ENCODE data around the gene CLSTN2. TPM values are rescaled to one million over a fixed set of nuclear protein-coding genes. Genes with fewer than 3 reads are reported as not detected.

Gene CLSTN2
- total RNA-seq, 1 experiment from 2014 or later, result not detected

GRCh38 chr3:140152851-140153639 is 218.1 kb downstream of the CLSTN2 start:
- H3K79me2 ChIP-seq (ENCODE audit: low read depth), result no peaks in the 10 kb centered on the region
- H3K4me1 ChIP-seq (replicated peaks; ENCODE audit: insufficient read depth), result no peaks in the 10 kb centered on the region
- H2AFZ ChIP-seq, result no peak overlapping the region
- no peak for DNase-seq
- intact Hi-C loops (cut with micrococcal nuclease; ENCODE audit: unreplicated experiment), result no loop called here
- no peaks in the 10 kb centered on the region for H3K27me3 ChIP-seq (ENCODE audit: insufficient read depth, low read depth)
- no peak overlapping the region for H3K4me2 ChIP-seq
- H3K36me3 ChIP-seq (ENCODE audit: low read depth), result no peaks in the 10 kb centered on the region
- no TSS peak for BruUV-seq (replicated peaks)
- H3K9me3 ChIP-seq (ENCODE audit: insufficient read depth, low read depth), result no peaks in the 10 kb centered on the region
- TF ChIP-seq CTCF (conservative IDR thresholded peaks at IDR 0.05) (no peak), EZH2 (IDR thresholded peaks at IDR 0.05; ENCODE audit: low read depth) (no peak)
- H3K27ac ChIP-seq, result no peak overlapping the region
- H3F3A ChIP-seq (ENCODE audit: insufficient read depth, low read depth), result no peaks in the 10 kb centered on the region
- no peaks in the 10 kb centered on the region for H3K9me2 ChIP-seq (ENCODE audit: insufficient read depth)
- H3K4me3 ChIP-seq, result no peak overlapping the region
- ChIA-PET POLR2A (ENCODE audit: unreplicated experiment) (no interaction called here), CTCF (no interaction called here)
- no peaks in the 10 kb centered on the region for H4K20me1 ChIP-seq (ENCODE audit: insufficient read depth)

- TF ChIP-seq EZH2 (IDR thresholded peaks at IDR 0.05; ENCODE audit: low read depth) (no peak), CTCF (conservative IDR thresholded peaks at IDR 0.05) (no peak)
- no peaks in the 10 kb centered on the region for H3K9me3 ChIP-seq (ENCODE audit: insufficient read depth, low read depth)
- POLR2A ChIA-PET (ENCODE audit: unreplicated experiment), result no interaction called here
- no peak overlapping the region for H2AFZ ChIP-seq
- H3K27me3 ChIP-seq (ENCODE audit: insufficient read depth, low read depth), result no peaks in the 10 kb centered on the region
- H3F3A ChIP-seq (ENCODE audit: insufficient read depth, low read depth), result no peaks in the 10 kb centered on the region
- no peaks in the 10 kb centered on the region for H3K9me2 ChIP-seq (ENCODE audit: insufficient read depth)
- no peaks in the 10 kb centered on the region for H3K36me3 ChIP-seq (ENCODE audit: low read depth)
- BruUV-seq (replicated peaks), result no TSS peak
- no peaks in the 10 kb centered on the region for H4K20me1 ChIP-seq (ENCODE audit: insufficient read depth)
- H3K4me2 ChIP-seq, result no peak overlapping the region
- intact Hi-C loops (cut with micrococcal nuclease; ENCODE audit: unreplicated experiment), result no loop called here
- CTCF ChIA-PET, result no interaction called here
- no peak overlapping the region for H3K4me3 ChIP-seq
- H3K27ac ChIP-seq, result no peak overlapping the region
- DNase-seq, result no peak
- no peaks in the 10 kb centered on the region for H3K79me2 ChIP-seq (ENCODE audit: low read depth)
- no peaks in the 10 kb centered on the region for H3K4me1 ChIP-seq (replicated peaks; ENCODE audit: insufficient read depth)
Observed at GRCh38 chr3:140153736-140154135, 218.8 kb downstream of the CLSTN2 start.

- BruUV-seq (replicated peaks), result no TSS peak
- Histone ChIP-seq H3K79me2 (ENCODE audit: low read depth) (no peaks in the 10 kb centered on the region), H3K4me2 (no peak overlapping the region), H4K20me1 (ENCODE audit: insufficient read depth) (no peaks in the 10 kb centered on the region), H3K27me3 (ENCODE audit: insufficient read depth, low read depth) (no peaks in the 10 kb centered on the region), H3K9me3 (ENCODE audit: insufficient read depth, low read depth) (no peaks in the 10 kb centered on the region), H3K4me3 (no peak overlapping the region), H2AFZ (no peak overlapping the region), H3K27ac (no peak overlapping the region), H3K9me2 (ENCODE audit: insufficient read depth) (no peaks in the 10 kb centered on the region), H3K36me3 (ENCODE audit: low read depth) (no peaks in the 10 kb centered on the region), H3K4me1 (replicated peaks; ENCODE audit: insufficient read depth) (no peaks in the 10 kb centered on the region), H3F3A (ENCODE audit: insufficient read depth, low read depth) (no peaks in the 10 kb centered on the region)
- intact Hi-C loops (cut with micrococcal nuclease; ENCODE audit: unreplicated experiment), result no loop called here
- ChIA-PET POLR2A (ENCODE audit: unreplicated experiment) (no interaction called here), CTCF (no interaction called here)
- DNase-seq, result no peak
- TF ChIP-seq EZH2 (IDR thresholded peaks at IDR 0.05; ENCODE audit: low read depth) (no peak), CTCF (conservative IDR thresholded peaks at IDR 0.05) (no peak)
Observed at GRCh38 chr3:140157161-140157560, 222.2 kb downstream of the CLSTN2 start.

Data from PC-9 (cell line).